ENCODE measurements around the gene ZBTB18. TPM values are rescaled to one million over a fixed set of nuclear protein-coding genes. Genes with fewer than 3 reads are reported as not detected.

The ZBTB18 gene
- total RNA-seq, 4 donors from 2014 or later: 6.7 to 14.7 (median 11.8) TPM

- Histone ChIP-seq H3K9me3 (no peaks in the 10 kb centered on the region), H3K4me1 (peaks cover 32% of the 10 kb centered on the region), H3K4me3 (no peak overlapping the region), H3K27ac (no peak overlapping the region), H3K36me3 (peaks cover 17% of the 10 kb centered on the region), H3K27me3 (no peaks in the 10 kb centered on the region)
- WGBS: 49% methylated on average over 5 of the region's 5 CpGs
- no peak for TF ChIP-seq CTCF (IDR thresholded peaks at IDR 0.05)
- no peak for TF ChIP-seq POLR2AphosphoS5 (IDR thresholded peaks at IDR 0.05)
- no peak for TF ChIP-seq POLR2A (IDR thresholded peaks at IDR 0.05)
- no peak for TF ChIP-seq EP300 (IDR thresholded peaks at IDR 0.05)
- DNase-seq (ENCODE audit: low spot score in 2 of 2): no peak
Measured at GRCh38 chr1:244052016-244052727, 1.1 kb downstream of the ZBTB18 start.

- peaks cover 17% of the 10 kb centered on the region for H3K36me3 ChIP-seq
- peaks cover 30% of the 10 kb centered on the region for H3K4me1 ChIP-seq
- H3K27me3 ChIP-seq: no peaks in the 10 kb centered on the region
- no peak for DNase-seq (ENCODE audit: low spot score in 2 of 2)
- 76% methylated on average over 6 of the region's 6 CpGs for WGBS
- TF ChIP-seq EP300 (IDR thresholded peaks at IDR 0.05) (no peak), POLR2AphosphoS5 (IDR thresholded peaks at IDR 0.05) (no peak), POLR2A (IDR thresholded peaks at IDR 0.05) (no peak), CTCF (IDR thresholded peaks at IDR 0.05) (no peak)
- no peaks in the 10 kb centered on the region for H3K9me3 ChIP-seq
- no peak overlapping the region for H3K27ac ChIP-seq
- H3K4me3 ChIP-seq: no peak overlapping the region
Measured at GRCh38 chr1:244052728-244053312, 1.7 kb downstream of the ZBTB18 start.

GRCh38 chr1:244053831-244054230 lies 2.7 kb downstream of the ZBTB18 start:
- no peak overlapping the region for H3K27ac ChIP-seq
- peaks cover 17% of the 10 kb centered on the region for H3K36me3 ChIP-seq
- peaks cover 30% of the 10 kb centered on the region for H3K4me1 ChIP-seq
- no peak for DNase-seq (ENCODE audit: low spot score in 2 of 2)
- H3K4me3 ChIP-seq: no peak overlapping the region
- TF ChIP-seq POLR2A (IDR thresholded peaks at IDR 0.05) (no peak), CTCF (IDR thresholded peaks at IDR 0.05) (no peak), EP300 (IDR thresholded peaks at IDR 0.05) (no peak), POLR2AphosphoS5 (IDR thresholded peaks at IDR 0.05) (no peak)
- 82% methylated on average over 11 of the region's 11 CpGs for WGBS
- H3K9me3 ChIP-seq: no peaks in the 10 kb centered on the region
- no peaks in the 10 kb centered on the region for H3K27me3 ChIP-seq

GRCh38 chr1:244054247-244054923 lies 3.3 kb downstream of the ZBTB18 start:
- peaks cover 17% of the 10 kb centered on the region for H3K36me3 ChIP-seq
- H3K4me1 ChIP-seq: peaks cover 29% of the 10 kb centered on the region
- DNase-seq (ENCODE audit: low spot score in 2 of 2): no peak
- H3K27me3 ChIP-seq: no peaks in the 10 kb centered on the region
- H3K9me3 ChIP-seq: no peaks in the 10 kb centered on the region
- WGBS: 90% methylated on average over 17 of the region's 17 CpGs
- TF ChIP-seq CTCF (IDR thresholded peaks at IDR 0.05) (no peak), POLR2A (IDR thresholded peaks at IDR 0.05) (no peak), EP300 (IDR thresholded peaks at IDR 0.05) (no peak), POLR2AphosphoS5 (IDR thresholded peaks at IDR 0.05) (no peak)
- no peak overlapping the region for H3K27ac ChIP-seq
- no peak overlapping the region for H3K4me3 ChIP-seq

- no peak for TF ChIP-seq POLR2AphosphoS5 (IDR thresholded peaks at IDR 0.05)
- no peak for TF ChIP-seq CTCF (IDR thresholded peaks at IDR 0.05)
- TF ChIP-seq POLR2A (IDR thresholded peaks at IDR 0.05): no peak
- TF ChIP-seq EP300 (IDR thresholded peaks at IDR 0.05): no peak
- no peaks in the 10 kb centered on the region for H3K27me3 ChIP-seq
- peaks cover 24% of the 10 kb centered on the region for H3K4me1 ChIP-seq
- H3K9me3 ChIP-seq: no peaks in the 10 kb centered on the region
- H3K36me3 ChIP-seq: peaks cover 17% of the 10 kb centered on the region
- WGBS: 96% methylated on average over 27 of the region's 27 CpGs
- no peak for DNase-seq (ENCODE audit: low spot score in 2 of 2)
- H3K4me3 ChIP-seq: no peak overlapping the region
- no peak overlapping the region for H3K27ac ChIP-seq
Measured at GRCh38 chr1:244054924-244055263, 3.8 kb downstream of the ZBTB18 start.
